GM19468 (cell line): ENCODE data around the gene BEND6.

ENCODE experiments used
- ATAC-seq: cut with Tn5 transposase; IDR thresholded peaks from one replicate; pipeline ENCODE4 v1.9.1; 2021; ENCODE audit warnings: mild to moderate bottlenecking, moderate library complexity, moderate number of reproducible peaks; ENCODE audit not compliant: unreplicated experiment; ENCODE audit errors: extremely low read depth

The BEND6 gene, protein sequence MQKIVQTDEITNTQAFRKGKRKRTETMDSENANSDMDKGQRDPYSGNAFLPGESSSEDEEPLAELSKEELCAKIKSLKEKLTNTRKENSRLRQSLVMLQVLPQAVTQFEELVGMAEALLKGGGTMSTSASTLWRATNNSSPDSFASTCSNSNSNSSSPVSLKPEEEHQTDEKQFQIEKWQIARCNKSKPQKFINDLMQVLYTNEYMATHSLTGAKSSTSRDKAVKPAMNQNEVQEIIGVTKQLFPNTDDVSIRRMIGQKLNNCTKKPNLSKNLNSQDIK

DNA sequence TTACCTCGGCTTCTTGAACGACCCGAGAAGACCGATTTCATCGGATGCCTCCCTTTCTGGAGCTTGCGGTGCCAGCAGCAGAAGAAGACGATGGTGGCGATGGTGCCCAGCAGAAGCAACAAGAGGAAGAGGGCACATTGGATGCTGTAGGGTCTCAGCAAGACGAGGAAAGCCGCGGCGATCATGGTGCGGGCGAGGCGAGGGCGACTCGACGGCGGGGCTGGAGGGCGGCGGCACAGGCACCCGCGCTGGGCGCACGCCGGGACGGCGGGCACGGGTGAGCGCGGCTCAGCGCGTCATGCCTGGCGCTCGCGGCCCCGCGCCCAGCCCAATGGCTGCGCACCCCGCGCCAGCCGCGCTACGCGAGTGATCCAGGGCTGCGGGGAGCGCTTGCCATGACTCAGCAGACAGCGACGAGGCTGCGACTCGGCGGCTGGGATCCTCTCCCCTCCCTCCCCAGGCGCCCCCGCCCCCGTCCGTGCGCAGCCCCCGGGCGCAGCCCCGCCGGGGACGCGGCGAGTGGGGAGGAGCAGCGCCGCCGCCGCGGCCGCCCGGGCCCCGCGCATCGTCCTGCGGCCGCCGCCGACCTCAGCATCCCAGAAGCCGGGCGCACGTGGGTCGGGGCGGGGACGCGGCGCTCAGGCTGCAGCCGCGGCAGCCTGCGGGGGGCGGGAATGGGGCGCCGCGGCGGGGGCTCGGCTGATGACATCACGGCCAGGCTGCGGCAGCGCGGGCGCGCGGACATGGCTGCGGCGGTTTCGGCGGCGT lies at the start of gene BEND6:
Gene BEND6, plus strand, starts transcription at position 705 of the 768 bp plus-strand sequence. CDS start 26,704 bp downstream, outside the sequence.
- peak; percentile 17 for ATAC-seq

DNA sequence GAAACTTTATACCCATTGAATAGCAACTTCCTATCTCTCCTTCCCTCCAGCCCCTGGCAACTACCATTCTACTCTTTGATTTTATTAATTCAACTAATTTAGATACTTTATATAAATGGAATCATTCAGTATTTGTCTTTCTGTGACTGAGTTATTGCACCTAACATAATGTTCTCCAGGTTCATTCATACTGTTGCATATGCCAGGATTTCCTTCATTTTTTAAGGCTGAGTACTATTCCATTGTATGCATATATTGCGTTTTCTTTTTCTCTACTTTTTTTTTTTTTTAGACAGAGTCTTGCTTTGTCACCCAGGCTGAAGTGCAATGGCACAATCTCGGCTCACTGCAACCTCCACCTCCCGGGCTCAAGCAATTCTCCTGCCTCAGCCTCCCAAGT lies 49.5 kb upstream of the BEND6 start:
- ATAC-seq: no peak

DNA sequence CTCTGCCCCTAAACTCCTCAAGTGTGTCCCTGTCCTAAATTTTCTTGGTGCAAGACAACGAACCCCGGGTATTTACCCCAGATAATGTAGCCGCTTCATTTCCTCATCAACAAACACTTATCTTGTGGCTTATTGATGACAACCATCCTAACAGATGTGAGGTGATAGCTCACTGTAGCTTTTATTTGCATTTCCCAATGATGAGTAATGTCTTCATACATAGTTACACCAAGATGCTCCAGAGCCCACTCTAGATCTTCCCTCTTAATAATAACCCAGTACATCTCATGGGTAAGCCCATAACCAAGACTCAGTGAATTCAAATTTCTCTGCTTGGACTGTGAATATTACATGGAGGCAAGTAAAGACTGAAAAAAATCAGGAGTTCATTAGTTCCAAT lies 48.2 kb upstream of the BEND6 start:
- no peak for ATAC-seq

DNA sequence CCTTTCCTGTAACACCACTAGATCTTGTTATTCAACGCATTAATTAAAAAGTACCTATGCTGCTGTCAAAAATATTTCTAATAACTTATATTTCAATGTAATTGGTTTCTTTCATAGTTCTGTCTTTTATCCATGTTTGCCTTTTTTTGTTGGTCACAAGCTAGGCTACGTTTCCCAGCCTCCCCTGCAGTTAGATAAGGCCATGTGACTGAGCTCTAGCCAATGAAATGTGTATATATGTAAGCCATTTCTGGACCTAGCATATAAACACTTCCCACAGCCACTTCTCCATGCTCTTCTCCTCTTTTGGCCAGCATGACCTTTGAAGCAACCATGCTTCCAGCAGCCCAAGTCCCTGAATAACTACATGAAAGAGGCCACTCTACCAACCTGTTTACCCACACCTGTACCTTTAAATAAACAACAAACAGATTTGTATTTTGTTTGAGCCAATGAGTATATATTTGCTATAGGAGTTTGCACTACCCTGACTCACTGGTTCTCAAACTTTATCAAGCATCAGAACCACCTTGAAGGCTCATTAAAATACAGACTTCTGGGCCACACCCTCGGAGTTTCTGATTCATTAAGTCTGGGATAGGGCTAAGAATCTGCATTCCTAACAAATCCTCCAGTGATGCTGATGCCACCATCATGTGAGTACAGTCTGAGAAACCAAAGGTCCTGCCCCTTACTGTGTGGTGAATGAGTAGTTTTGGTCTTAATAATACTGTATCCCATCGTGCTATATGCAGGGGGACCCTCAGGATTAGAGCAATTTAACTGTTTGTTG lies 45.6 kb upstream of the BEND6 start:
- ATAC-seq: no peak

DNA sequence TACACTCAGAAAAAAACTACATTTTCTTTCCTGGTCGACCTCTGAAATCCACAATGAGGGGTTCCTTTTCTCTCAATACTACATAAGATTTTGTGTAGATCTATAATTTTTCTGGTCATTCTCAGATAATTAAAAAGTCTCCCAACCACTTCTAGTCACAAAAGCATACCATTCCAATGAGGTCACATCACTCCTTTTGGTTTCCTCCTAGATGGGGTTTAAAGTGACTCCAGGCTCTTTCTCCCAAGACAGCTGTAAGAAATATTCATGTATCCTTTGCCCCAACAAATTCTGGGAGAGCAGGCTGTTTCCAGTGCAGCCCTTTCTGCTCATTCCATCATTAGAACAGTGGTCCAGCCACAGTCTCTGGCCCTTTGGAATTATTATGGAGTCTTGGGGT lies 43.1 kb upstream of the BEND6 start:
- ATAC-seq: no peak

DNA sequence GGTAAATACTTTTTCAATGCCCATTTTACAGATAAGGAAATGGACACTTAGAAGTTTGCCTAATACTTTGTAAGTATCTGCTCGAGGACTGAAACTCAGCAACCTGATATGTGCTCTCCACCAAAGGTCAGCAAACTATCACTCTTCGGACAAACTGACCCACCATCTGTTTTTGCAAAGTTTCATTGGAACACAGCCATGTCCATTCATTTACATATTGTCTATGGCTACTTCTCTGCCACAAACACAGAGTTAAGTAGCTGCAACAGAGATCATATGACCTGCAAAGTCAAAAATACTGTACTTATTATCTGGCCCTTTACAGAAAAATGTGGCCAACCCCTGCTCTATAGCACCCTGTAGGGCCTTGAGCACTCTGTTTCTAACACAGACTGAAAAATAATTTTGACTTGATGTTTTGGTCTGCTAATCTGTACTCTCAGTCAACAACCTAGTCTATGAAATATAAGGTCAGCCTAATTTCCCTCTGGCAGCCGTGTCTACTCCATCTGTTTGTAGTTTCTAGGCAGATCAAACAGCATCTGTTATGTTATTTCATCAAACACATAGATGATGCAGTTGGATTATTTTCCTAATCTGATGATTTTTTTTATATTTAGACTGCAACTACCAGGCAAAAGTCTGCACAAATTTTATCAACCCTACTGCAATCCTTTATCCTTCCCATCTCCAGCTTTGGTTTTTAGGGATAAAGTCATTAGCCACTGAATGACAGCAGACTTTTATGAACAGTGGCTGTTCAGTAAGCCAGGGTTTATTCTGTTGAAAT lies 41.4 kb upstream of the BEND6 start:
- no peak for ATAC-seq

DNA sequence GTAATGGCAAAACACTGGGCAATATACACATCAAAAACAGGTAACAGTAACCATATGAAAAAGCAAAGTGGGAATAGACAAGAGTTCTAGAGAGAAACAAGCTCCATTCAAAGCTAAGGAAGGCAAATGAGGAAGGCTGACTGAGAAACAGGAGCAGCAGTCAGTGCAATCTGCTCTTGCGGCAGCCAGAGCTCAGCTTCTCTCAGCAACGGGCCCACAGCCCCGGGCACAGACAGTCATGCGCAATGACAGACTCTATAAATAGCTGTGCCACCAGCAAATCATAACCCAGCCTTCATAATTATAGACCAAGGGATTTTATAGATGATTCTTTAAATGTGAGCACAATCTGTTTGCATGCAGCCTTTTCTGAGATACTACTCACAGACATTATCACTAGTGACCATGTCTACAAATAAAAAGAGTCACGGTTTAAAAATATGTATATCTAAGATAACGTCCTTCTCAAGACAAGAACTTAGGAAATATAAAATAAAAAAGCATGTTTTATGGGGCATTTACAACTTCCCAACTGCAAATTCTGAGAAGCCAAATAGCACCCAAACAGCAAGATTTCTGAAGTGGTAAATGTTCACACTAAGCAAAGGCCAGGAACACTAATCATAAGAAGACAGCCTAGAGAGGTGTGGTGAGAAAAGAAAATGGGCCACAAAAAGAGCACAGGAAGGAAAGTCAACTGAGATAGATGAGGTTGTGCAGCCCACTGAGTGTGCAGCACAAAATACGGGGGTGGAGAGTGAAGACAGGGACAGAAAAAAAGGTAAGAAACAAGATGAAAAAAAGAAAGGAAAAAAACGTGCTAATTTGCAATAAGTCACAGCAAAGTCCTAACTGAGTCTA lies 39.9 kb upstream of the BEND6 start:
- ATAC-seq: peak; percentile 62

DNA sequence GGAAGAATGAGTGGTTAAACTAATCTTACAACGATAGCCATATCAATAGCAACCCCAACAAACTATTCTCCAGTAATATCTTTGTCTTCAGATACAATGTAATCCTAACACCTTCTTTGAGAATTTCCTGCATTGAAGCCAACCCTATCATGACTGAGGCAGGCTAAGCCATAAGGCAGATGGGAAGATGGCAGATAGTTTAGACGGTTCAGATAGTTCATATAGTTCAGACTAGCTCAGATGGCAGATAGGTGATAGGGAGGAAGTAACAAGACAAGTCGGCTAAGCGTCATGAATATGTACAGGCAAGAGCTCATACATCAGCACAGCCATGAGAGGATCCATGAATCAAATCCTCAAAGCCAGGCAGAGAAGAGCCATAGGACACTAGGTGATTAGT lies 39.1 kb upstream of the BEND6 start:
- ATAC-seq: no peak

DNA sequence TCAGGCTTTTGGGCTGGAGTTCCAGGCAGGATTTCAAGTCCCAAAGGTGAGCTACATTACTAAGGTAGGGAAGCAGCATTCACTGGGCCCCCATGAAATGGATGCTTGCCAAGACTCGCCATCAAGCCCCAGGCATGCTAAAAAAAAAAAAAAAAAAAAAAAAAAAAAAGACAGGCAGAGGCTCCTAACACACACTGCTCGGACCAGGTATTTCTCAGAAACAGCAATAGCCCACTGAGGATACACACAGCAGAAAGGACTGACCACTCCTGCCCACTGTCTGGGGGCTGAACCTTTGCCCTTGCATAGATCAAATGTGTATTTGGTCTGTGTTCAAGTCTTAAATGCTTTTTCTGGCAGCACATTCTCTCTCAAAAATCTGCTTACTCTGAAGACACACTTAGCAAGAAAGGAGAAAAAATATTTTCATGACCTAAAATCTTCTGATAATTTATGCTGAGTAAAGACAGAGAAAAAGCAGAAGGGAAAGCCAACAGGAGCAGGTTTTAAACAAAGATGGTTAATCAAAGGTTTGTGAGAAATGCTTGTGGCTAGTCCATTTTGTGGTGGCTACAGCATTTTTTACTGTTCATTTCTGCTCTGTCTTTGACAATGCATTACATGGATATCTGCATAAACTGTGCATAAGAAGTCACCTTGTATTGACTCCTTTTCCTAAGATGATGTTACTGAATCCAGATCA lies 37.9 kb upstream of the BEND6 start:
- no peak for ATAC-seq

DNA sequence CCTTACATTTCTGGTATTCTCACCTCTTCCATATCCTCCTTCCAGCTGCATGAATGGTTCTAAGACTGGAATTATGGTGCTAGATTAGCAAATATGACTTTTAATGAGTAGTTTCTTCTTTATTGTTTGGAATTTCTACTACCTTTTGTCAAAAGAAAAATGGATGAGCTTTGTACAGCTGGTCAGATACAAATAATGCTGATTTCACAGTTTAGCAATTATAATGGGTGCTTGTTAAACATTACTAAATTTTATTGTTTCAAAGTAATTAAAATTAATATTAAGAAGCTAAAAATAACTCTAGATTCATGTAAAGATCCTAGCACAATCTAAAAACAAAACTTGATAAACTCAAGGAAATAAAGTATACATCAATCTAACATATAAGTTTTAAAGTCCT lies 32.3 kb upstream of the BEND6 start:
- ATAC-seq: no peak

DNA sequence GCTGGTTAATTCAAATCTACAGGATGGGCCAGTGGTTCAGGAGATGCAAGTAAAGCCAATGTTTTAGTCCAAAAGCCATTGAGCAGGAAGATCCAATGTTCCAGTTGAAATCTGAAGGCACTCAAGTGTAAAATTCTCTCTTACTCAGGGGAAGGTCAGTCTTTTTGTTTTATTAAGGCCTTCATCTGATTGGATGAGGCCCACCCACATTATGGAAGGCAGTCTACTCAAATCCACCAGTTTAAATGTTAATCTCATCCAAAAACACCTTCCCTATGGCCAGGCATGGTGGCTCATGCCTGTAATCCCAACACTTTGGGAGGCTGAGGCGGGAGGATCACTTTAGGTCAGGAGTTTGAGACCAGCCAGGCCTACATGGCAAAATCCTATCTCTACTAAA lies 31.3 kb upstream of the BEND6 start:
- no peak for ATAC-seq

DNA sequence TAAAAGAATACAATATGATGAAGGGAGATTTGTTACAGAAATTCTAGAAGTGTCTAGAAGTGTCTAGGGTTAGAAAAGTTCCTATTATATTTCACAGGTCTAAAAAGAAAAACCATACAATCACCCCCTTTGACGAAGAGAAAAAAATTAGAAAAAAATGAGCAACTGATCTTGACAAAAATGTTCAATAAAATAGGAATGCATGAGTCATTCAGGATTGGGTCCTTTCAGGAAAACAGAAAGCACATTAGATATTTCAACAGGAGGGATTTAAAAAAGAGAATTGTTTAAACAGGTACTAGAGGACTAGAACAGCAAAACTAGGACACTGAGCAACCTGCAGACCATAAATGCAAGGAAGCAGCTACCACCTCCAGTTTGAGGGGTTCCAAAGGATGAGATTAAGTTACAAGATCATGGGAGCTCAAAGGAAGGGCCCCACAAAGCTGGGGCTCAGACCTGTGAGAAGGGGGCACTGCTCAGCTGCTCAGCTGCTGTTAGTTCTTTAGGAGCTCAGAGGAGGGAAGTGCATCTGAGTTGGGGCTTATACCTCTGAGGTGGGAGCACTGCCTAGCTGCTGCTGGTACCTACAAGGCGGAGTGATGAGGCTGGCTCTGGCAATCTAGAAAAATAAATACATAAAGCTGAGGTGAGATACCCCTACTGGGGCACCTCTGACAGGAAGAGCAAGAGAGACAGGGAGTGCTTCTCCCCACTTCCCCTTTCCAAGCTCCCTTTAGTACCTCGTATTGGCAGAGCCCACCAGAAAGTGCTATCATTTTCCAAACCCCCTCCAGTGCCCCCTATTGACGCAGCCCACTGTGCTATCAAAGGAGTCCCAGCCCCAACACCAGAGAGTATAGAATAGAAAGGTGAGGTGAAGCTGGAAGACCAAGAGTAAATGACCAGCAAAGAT lies 27.1 kb upstream of the BEND6 start:
- ATAC-seq: no peak

DNA sequence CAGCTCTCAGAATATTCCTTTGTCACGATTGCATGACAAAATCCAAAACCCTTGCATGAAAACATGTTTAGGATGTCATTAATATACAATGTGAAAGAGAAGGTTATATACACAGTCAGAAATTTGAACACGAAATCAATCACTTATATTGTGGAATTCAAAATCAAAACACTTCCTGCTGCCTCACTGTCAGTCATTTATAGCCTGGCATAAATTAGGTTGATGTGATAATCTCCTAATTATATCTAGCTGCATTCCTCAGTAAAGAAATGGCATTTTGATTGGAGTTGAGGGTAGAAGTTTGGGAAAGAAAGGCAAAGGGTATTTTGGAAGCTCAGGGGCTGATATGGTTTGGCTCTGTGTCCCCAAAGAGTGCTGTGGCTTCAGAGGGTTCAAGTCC lies 24.1 kb upstream of the BEND6 start:
- no peak for ATAC-seq

DNA sequence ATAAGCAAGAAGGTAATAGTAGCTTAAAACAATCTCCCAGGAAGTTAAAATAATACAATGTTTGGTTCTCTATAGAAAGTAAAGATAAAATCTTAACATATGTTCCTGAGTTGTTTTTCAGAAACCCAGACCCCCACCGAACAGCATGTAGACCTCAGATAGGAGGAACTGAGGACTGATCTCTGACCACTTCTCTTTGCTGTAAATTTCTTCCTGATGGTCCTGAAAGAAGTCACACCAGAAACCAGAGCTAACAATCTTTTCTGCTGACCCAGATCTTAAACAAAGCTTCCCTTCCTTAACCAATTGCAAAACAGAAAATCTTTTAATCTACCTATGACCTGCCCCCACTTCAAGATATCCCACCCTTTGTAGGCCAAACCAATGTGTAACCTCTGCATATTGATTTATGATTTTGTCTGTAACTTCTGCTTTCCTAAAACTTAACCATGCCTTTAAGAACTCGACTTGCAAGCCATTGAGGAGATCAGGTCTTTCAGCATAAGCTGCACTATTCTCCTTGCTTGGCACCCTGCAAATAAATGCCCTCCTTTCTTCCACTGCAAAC lies 21.9 kb upstream of the BEND6 start:
- ATAC-seq: no peak

DNA sequence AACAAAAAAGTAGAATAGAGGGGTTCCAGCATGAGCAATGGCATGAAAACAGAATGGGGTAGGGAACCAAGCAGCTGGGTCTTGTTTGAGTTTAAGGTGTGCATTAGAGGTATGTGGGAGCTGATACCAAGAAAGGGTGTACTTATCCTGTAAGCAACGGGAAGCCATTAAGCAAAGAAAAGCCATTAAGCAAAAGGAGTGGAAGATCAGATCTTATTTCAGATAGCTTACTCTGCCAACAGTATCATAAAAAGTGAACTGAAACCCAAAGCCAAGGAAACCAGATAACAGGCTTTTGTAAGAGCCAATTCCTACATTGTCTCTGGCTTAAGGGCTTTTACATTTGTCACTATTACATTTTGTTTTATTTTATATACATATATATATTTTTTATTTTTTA lies 21.3 kb upstream of the BEND6 start:
- no peak for ATAC-seq

DNA sequence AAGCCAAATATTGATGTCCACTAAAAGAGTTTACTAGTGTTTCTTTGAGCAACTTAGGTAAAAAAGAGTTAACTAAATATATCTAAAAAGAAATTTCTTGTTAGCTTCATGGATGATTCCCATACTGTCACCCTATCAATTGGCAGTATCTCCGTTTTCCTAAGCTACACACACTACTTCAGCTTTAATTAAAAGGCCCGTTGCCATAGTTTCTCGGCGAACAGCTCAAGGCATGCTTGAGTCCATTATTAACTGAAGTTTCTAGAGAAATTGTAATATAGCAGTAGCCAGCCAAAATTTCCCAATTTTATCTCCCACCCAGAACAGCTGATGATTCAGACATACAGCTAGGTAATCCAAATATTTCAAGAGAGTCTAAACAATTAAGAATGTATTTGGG lies 20.0 kb upstream of the BEND6 start:
- no peak for ATAC-seq

DNA sequence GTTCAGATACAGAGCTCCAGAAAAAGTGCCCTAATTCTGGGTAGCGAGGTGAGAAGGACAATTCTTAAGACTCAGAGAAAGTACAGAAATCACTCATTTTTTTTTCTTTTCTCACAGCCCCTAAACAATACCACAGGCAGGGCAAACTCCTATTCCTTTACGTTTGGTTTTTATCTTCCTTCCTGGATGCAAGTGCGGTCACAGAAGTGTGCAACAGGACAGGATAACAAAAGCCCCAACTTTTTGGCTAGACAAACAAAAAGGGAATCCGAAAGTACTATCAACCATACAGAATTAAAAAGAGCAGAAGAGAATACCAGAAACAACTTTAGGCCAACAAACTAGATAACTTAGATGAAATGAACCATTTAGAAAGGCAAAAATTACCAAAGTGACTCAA lies 18.4 kb upstream of the BEND6 start:
- ATAC-seq: no peak
